ENCODE data around the gene KANSL2. TPM values are rescaled to one million over a fixed set of nuclear protein-coding genes. Genes with fewer than 3 reads are reported as not detected.
A peak's percentile ranks its signal among the peaks of the same experiment; 100 is the strongest.

KANSL2 gene
- total and polyA plus RNA-seq, 2 of the 13 experiments (the other 11 are each of a cell fraction or from before 2014, with no cell fraction given), result 24.1 to 41.3 TPM

DNA sequence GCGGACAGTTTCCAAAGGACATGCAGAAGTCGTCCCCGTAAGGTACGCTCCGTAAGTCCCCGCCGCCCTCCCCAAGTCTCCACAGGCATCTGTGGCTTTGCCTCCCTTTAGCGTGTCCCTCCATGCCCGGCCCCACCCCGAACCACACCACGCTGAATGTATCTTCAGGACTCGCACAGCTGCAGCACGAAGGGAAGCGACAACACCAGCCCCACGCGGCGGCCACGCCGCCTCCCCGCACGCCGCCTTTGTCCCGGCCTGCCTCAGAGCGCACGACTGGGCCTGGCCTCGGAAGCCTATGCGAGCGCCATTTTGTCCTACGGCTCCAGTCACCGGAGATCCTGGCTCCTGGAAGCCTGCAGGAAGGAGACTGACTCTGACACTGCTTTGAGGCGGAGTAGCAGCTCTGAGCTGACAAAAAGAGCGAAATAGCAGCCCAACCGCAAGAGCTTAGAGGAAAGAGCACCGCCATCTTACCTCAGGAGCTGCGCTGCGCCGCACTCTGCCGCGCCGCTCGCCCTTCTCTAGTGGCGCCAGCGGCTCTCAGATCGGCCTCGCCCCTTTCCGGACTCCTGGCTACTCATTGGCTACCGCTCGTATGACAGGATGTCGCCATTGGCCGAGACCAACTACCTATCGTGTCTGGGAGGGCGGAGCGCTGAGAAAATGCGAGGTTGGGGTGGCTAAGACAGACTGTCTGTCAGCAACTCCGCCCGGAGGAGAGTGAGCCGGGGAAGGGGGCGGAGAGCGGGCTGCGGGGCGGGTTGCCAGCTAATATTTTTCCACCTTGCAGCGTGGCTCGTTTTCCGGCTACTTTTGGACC lies at the start of gene KANSL2 (continued):
- TF ChIP-seq, protein P1, sequence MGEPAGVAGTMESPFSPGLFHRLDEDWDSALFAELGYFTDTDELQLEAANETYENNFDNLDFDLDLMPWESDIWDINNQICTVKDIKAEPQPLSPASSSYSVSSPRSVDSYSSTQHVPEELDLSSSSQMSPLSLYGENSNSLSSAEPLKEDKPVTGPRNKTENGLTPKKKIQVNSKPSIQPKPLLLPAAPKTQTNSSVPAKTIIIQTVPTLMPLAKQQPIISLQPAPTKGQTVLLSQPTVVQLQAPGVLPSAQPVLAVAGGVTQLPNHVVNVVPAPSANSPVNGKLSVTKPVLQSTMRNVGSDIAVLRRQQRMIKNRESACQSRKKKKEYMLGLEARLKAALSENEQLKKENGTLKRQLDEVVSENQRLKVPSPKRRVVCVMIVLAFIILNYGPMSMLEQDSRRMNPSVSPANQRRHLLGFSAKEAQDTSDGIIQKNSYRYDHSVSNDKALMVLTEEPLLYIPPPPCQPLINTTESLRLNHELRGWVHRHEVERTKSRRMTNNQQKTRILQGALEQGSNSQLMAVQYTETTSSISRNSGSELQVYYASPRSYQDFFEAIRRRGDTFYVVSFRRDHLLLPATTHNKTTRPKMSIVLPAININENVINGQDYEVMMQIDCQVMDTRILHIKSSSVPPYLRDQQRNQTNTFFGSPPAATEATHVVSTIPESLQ (CRISPR knock-in tag; conservative IDR thresholded peaks at IDR 0.05), result peak; percentile 82; the same call in 1 of the 2 replicates
- TF ChIP-seq, protein P2, sequence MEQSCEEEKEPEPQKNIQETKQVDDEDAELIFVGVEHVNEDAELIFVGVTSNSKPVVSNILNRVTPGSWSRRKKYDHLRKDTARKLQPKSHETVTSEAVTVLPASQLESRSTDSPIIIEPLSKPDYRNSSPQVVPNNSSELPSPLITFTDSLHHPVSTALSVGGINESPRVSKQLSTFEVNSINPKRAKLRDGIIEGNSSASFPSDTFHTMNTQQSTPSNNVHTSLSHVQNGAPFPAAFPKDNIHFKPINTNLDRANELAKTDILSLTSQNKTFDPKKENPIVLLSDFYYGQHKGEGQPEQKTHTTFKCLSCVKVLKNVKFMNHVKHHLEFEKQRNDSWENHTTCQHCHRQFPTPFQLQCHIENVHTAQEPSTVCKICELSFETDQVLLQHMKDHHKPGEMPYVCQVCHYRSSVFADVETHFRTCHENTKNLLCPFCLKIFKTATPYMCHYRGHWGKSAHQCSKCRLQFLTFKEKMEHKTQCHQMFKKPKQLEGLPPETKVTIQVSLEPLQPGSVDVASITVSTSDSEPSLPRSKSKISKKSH (CRISPR knock-in tag; IDR thresholded peaks at IDR 0.05; ENCODE audit: borderline replicate concordance), result peak; percentile 88
- TF ChIP-seq ZSCAN29 (CRISPR knock-in tag; conservative IDR thresholded peaks at IDR 0.05) (0 out of 2 replicates have a peak, but pooled peaks have one; percentile 90), ELF3 (CRISPR knock-in tag; IDR thresholded peaks at IDR 0.05) (peak; percentile 65), CEBPG (CRISPR knock-in tag; IDR thresholded peaks at IDR 0.05) (peak; percentile 28; the same call in 1 of the 2 replicates), CHCHD3 (CRISPR knock-in tag; IDR thresholded peaks at IDR 0.05) (no peak), BRCA1 (CRISPR knock-in tag; IDR thresholded peaks at IDR 0.05) (no peak), ZNF569 (CRISPR knock-in tag; IDR thresholded peaks at IDR 0.05; ENCODE audit: borderline replicate concordance) (no peak)
- TF ChIP-seq, protein P3, sequence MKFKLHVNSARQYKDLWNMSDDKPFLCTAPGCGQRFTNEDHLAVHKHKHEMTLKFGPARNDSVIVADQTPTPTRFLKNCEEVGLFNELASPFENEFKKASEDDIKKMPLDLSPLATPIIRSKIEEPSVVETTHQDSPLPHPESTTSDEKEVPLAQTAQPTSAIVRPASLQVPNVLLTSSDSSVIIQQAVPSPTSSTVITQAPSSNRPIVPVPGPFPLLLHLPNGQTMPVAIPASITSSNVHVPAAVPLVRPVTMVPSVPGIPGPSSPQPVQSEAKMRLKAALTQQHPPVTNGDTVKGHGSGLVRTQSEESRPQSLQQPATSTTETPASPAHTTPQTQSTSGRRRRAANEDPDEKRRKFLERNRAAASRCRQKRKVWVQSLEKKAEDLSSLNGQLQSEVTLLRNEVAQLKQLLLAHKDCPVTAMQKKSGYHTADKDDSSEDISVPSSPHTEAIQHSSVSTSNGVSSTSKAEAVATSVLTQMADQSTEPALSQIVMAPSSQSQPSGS (CRISPR knock-in tag; IDR thresholded peaks at IDR 0.05), result peak; percentile 79
- TF ChIP-seq, protein P4, sequence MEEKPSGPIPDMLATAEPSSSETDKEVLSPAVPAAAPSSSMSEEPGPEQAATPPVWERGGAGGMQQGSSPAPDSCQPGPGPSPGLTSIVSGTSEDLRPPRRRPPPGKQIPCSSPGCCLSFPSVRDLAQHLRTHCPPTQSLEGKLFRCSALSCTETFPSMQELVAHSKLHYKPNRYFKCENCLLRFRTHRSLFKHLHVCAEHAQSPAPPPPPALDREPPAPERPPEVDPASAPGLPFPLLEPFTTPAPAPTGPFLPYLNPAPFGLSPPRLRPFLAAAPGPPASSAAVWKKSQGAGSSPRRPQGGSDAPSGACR (CRISPR knock-in tag; IDR thresholded peaks at IDR 0.05), result no peak
- TF ChIP-seq, protein P5, sequence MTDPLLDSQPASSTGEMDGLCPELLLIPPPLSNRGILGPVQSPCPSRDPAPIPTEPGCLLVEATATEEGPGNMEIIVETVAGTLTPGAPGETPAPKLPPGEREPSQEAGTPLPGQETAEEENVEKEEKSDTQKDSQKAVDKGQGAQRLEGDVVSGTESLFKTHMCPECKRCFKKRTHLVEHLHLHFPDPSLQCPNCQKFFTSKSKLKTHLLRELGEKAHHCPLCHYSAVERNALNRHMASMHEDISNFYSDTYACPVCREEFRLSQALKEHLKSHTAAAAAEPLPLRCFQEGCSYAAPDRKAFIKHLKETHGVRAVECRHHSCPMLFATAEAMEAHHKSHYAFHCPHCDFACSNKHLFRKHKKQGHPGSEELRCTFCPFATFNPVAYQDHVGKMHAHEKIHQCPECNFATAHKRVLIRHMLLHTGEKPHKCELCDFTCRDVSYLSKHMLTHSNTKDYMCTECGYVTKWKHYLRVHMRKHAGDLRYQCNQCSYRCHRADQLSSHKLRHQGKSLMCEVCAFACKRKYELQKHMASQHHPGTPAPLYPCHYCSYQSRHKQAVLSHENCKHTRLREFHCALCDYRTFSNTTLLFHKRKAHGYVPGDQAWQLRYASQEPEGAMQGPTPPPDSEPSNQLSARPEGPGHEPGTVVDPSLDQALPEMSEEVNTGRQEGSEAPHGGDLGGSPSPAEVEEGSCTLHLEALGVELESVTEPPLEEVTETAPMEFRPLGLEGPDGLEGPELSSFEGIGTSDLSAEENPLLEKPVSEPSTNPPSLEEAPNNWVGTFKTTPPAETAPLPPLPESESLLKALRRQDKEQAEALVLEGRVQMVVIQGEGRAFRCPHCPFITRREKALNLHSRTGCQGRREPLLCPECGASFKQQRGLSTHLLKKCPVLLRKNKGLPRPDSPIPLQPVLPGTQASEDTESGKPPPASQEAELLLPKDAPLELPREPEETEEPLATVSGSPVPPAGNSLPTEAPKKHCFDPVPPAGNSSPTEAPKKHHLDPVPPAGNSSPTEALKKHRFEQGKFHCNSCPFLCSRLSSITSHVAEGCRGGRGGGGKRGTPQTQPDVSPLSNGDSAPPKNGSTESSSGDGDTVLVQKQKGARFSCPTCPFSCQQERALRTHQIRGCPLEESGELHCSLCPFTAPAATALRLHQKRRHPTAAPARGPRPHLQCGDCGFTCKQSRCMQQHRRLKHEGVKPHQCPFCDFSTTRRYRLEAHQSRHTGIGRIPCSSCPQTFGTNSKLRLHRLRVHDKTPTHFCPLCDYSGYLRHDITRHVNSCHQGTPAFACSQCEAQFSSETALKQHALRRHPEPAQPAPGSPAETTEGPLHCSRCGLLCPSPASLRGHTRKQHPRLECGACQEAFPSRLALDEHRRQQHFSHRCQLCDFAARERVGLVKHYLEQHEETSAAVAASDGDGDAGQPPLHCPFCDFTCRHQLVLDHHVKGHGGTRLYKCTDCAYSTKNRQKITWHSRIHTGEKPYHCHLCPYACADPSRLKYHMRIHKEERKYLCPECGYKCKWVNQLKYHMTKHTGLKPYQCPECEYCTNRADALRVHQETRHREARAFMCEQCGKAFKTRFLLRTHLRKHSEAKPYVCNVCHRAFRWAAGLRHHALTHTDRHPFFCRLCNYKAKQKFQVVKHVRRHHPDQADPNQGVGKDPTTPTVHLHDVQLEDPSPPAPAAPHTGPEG (CRISPR knock-in tag; IDR thresholded peaks at IDR 0.05), result peak; percentile 89
